NCI-H69 (cell line): ENCODE results near the gene SLC2A4RG.
"Not testable (repeated sequence)": the region's sequence is repeated elsewhere in the genome, so short reads cannot be mapped to it uniquely, and the experiment has no call there.

Experiments used
- DNase-seq: peaks from one replicate; lab custom pipeline; 2025; lab: John Stamatoyannopoulos, UW

Gene SLC2A4RG

GRCh38 chr20:63755933-63756647 lies 16.5 kb downstream of the SLC2A4RG start:
- DNase-seq: no peak

GRCh38 chr20:63756648-63756991 lies 17.0 kb downstream of the SLC2A4RG start:
- no peak for DNase-seq

- DNase-seq: no peak
Measured at GRCh38 chr20:63758152-63758551, 18.6 kb downstream of the SLC2A4RG start.

GRCh38 chr20:63759377-63759901 lies 19.9 kb downstream of the SLC2A4RG start:
- DNase-seq: no peak

GRCh38 chr20:63765082-63765873 lies 25.7 kb downstream of the SLC2A4RG start:
- DNase-seq: no peak

GRCh38 chr20:63765902-63766301 lies 26.3 kb downstream of the SLC2A4RG start:
- DNase-seq: no peak

GRCh38 chr20:63766695-63767426 lies 27.3 kb downstream of the SLC2A4RG start:
- no peak for DNase-seq

GRCh38 chr20:63767456-63767855 lies 27.9 kb downstream of the SLC2A4RG start:
- no peak for DNase-seq

- DNase-seq: no peak
Measured at GRCh38 chr20:63767886-63768285, 28.3 kb downstream of the SLC2A4RG start.

- no peak for DNase-seq
Measured at GRCh38 chr20:63768591-63769515, 29.3 kb downstream of the SLC2A4RG start.

- no peak for DNase-seq
Measured at GRCh38 chr20:63769891-63770474, 30.4 kb downstream of the SLC2A4RG start.

- no peak for DNase-seq
Measured at GRCh38 chr20:63771046-63771707, 31.6 kb downstream of the SLC2A4RG start.

- DNase-seq: no peak
Measured at GRCh38 chr20:63772781-63773518, 33.4 kb downstream of the SLC2A4RG start.

GRCh38 chr20:63773571-63774241 lies 34.1 kb downstream of the SLC2A4RG start:
- DNase-seq: no peak

GRCh38 chr20:63774306-63774705 lies 34.7 kb downstream of the SLC2A4RG start:
- no peak for DNase-seq

GRCh38 chr20:63775096-63775978 lies 35.8 kb downstream of the SLC2A4RG start:
- no peak for DNase-seq

GRCh38 chr20:63776875-63777274 lies 37.3 kb downstream of the SLC2A4RG start:
- not testable (repeated sequence) for DNase-seq

GRCh38 chr20:63777614-63778013 lies 38.0 kb downstream of the SLC2A4RG start:
- DNase-seq: no peak
